ENCODE measurements around the gene GHRL. TPM values are rescaled to one million over a fixed set of nuclear protein-coding genes. Genes with fewer than 3 reads are reported as not detected.

The GHRL gene
- 1.5 TPM for polyA plus RNA-seq

GRCh38 chr3:10292505-10293419 is at the start of gene GHRL:
TSS of gene GHRL (minus strand) at chr3:10292947. CDS start at chr3:10290180, 2,767 bp downstream.
- Mint-ChIP-seq H3K27ac (peak within 1 kb of the TSS; percentile 72 to 94 (median 91)), H3K9me3 (no peaks in the 10 kb centered on the region), H3K27me3 (no peaks in the 10 kb centered on the region), H3K36me3 (peaks cover 3% of the 10 kb centered on the region), H3K4me3 (peak within 1 kb of the TSS; percentile 42 to 85 (median 77)), H3K4me1 (peaks cover 23 to 28% (median 26%) of the 10 kb centered on the region in 3 donors)

GRCh38 chr3:10341901-10342398 is 49.2 kb upstream of the GHRL start:
- Mint-ChIP-seq H3K27ac (no peak overlapping the region), H3K9me3 (no peaks in the 10 kb centered on the region), H3K4me3 (no peak overlapping the region), H3K36me3 (no peaks in the 10 kb centered on the region), H3K4me1 (peaks cover 0 to 7% (median 0%) of the 10 kb centered on the region in 3 donors), H3K27me3 (peaks cover 2% of the 10 kb centered on the region)

- Mint-ChIP-seq H3K9me3 (no peaks in the 10 kb centered on the region), H3K4me3 (no peak overlapping the region), H3K36me3 (no peaks in the 10 kb centered on the region), H3K27ac (no peak overlapping the region), H3K27me3 (peaks cover 2% of the 10 kb centered on the region), H3K4me1 (peaks cover 0 to 5% (median 2%) of the 10 kb centered on the region in 3 donors)
Measured at GRCh38 chr3:10340476-10340875, 47.7 kb upstream of the GHRL start.

- no peak overlapping the region for H3K4me3 Mint-ChIP-seq
- peaks cover 2% of the 10 kb centered on the region for H3K27me3 Mint-ChIP-seq
- no peaks in the 10 kb centered on the region for H3K36me3 Mint-ChIP-seq
- peaks cover 2 to 5% (median 3%) of the 10 kb centered on the region in 3 donors for H3K4me1 Mint-ChIP-seq
- H3K27ac Mint-ChIP-seq, result peak overlapping the region in 1 of 3 donors; percentile 57
- H3K9me3 Mint-ChIP-seq, result no peaks in the 10 kb centered on the region
Measured at GRCh38 chr3:10340046-10340445, 47.3 kb upstream of the GHRL start.

GRCh38 chr3:10339376-10339955 is 46.7 kb upstream of the GHRL start:
- peaks cover 2% of the 10 kb centered on the region for H3K27me3 Mint-ChIP-seq
- no peaks in the 10 kb centered on the region for H3K36me3 Mint-ChIP-seq
- no peak overlapping the region for H3K4me3 Mint-ChIP-seq
- H3K27ac Mint-ChIP-seq, result peak overlapping the region in 1 of 3 donors; percentile 57
- H3K9me3 Mint-ChIP-seq, result no peaks in the 10 kb centered on the region
- H3K4me1 Mint-ChIP-seq, result peaks cover 5 to 7% (median 6%) of the 10 kb centered on the region in 3 donors

- Mint-ChIP-seq H3K9me3 (no peaks in the 10 kb centered on the region), H3K4me1 (peaks cover 2 to 9% (median 8%) of the 10 kb centered on the region in 3 donors), H3K27me3 (peaks cover 2% of the 10 kb centered on the region), H3K27ac (no peak overlapping the region), H3K4me3 (no peak overlapping the region), H3K36me3 (no peaks in the 10 kb centered on the region)
Measured at GRCh38 chr3:10338591-10339353, 46.0 kb upstream of the GHRL start.

GRCh38 chr3:10338164-10338470 is 45.4 kb upstream of the GHRL start:
- peaks cover 2 to 14% (median 13%) of the 10 kb centered on the region in 3 donors for H3K4me1 Mint-ChIP-seq
- H3K9me3 Mint-ChIP-seq, result no peaks in the 10 kb centered on the region
- no peak overlapping the region for H3K27ac Mint-ChIP-seq
- no peaks in the 10 kb centered on the region for H3K36me3 Mint-ChIP-seq
- H3K4me3 Mint-ChIP-seq, result no peak overlapping the region
- H3K27me3 Mint-ChIP-seq, result peaks cover 2% of the 10 kb centered on the region

GRCh38 chr3:10337323-10338163 is 44.8 kb upstream of the GHRL start:
- peaks cover 3% of the 10 kb centered on the region for H3K27me3 Mint-ChIP-seq
- no peaks in the 10 kb centered on the region for H3K36me3 Mint-ChIP-seq
- H3K4me3 Mint-ChIP-seq, result no peak overlapping the region
- no peak overlapping the region for H3K27ac Mint-ChIP-seq
- H3K4me1 Mint-ChIP-seq, result peaks cover 6 to 18% (median 14%) of the 10 kb centered on the region in 3 donors
- H3K9me3 Mint-ChIP-seq, result no peaks in the 10 kb centered on the region

- Mint-ChIP-seq H3K36me3 (no peaks in the 10 kb centered on the region), H3K9me3 (no peaks in the 10 kb centered on the region), H3K4me1 (peaks cover 7 to 21% (median 19%) of the 10 kb centered on the region in 3 donors), H3K27me3 (peaks cover 3% of the 10 kb centered on the region), H3K27ac (no peak overlapping the region), H3K4me3 (no peak overlapping the region)
Measured at GRCh38 chr3:10336761-10337160, 44.0 kb upstream of the GHRL start.

- peak overlapping the region in 1 of 3 donors; percentile 82 for H3K27ac Mint-ChIP-seq
- no peaks in the 10 kb centered on the region for H3K9me3 Mint-ChIP-seq
- no peaks in the 10 kb centered on the region for H3K36me3 Mint-ChIP-seq
- peaks cover 7 to 21% (median 19%) of the 10 kb centered on the region in 3 donors for H3K4me1 Mint-ChIP-seq
- peaks cover 3% of the 10 kb centered on the region for H3K27me3 Mint-ChIP-seq
- H3K4me3 Mint-ChIP-seq, result no peak overlapping the region
Measured at GRCh38 chr3:10335871-10336622, 43.3 kb upstream of the GHRL start.

GRCh38 chr3:10335190-10335738 is 42.5 kb upstream of the GHRL start:
- Mint-ChIP-seq H3K36me3 (no peaks in the 10 kb centered on the region), H3K4me1 (peaks cover 7 to 21% (median 19%) of the 10 kb centered on the region in 3 donors), H3K27me3 (peaks cover 3% of the 10 kb centered on the region), H3K4me3 (no peak overlapping the region), H3K27ac (no peak overlapping the region), H3K9me3 (no peaks in the 10 kb centered on the region)

- Mint-ChIP-seq H3K36me3 (no peaks in the 10 kb centered on the region), H3K4me1 (peaks cover 7 to 21% (median 19%) of the 10 kb centered on the region in 3 donors), H3K27ac (no peak overlapping the region), H3K27me3 (peaks cover 5% of the 10 kb centered on the region), H3K9me3 (no peaks in the 10 kb centered on the region), H3K4me3 (no peak overlapping the region)
Measured at GRCh38 chr3:10334459-10334858, 41.7 kb upstream of the GHRL start.

GRCh38 chr3:10334042-10334441 is 41.3 kb upstream of the GHRL start:
- peaks cover 7 to 21% (median 19%) of the 10 kb centered on the region in 3 donors for H3K4me1 Mint-ChIP-seq
- no peaks in the 10 kb centered on the region for H3K36me3 Mint-ChIP-seq
- H3K4me3 Mint-ChIP-seq, result no peak overlapping the region
- H3K27ac Mint-ChIP-seq, result peak overlapping the region in 1 of 3 donors; percentile 77
- H3K9me3 Mint-ChIP-seq, result no peaks in the 10 kb centered on the region
- H3K27me3 Mint-ChIP-seq, result peaks cover 6% of the 10 kb centered on the region
